LNCaP clone FGC (cell line): ENCODE measurements around the gene MYH15.

Experiments
- DNase-seq: peaks from one replicate; pipeline ENCODE4 v3.0.0-alpha.2; 2011; ENCODE audit warnings: low read depth
- H3K4me3 ChIP-seq: 2 replicates; pipeline ENCODE4 v1.5.1; 2011; ENCODE audit warnings: mild to moderate bottlenecking, low read depth, low read length, control low read depth
- CTCF ChIP-seq: IDR thresholded peaks from 2 replicates; pipeline ENCODE4 v1.5.1; 2012; ENCODE audit warnings: mild to moderate bottlenecking; ENCODE audit not compliant: control insufficient read depth, insufficient read depth; ENCODE audit errors: extremely low read depth

MYH15 gene

GRCh38 chr3:108548304-108548703 lies 37.9 kb upstream of the MYH15 start:
- no peak for DNase-seq
- peak overlapping the region; percentile 15; the same call in 1 of the 2 replicates for H3K4me3 ChIP-seq
- TF ChIP-seq CTCF = no peak

- no peak overlapping the region for H3K4me3 ChIP-seq
- no peak for TF ChIP-seq CTCF
- DNase-seq = no peak
Observed at GRCh38 chr3:108546692-108547091, 36.3 kb upstream of the MYH15 start.

GRCh38 chr3:108546247-108546646 lies 35.9 kb upstream of the MYH15 start:
- no peak for DNase-seq
- H3K4me3 ChIP-seq = no peak overlapping the region
- TF ChIP-seq CTCF = no peak

- H3K4me3 ChIP-seq = no peak overlapping the region
- no peak for TF ChIP-seq CTCF
- no peak for DNase-seq
Observed at GRCh38 chr3:108538083-108538482, 27.7 kb upstream of the MYH15 start.

GRCh38 chr3:108528459-108529252 lies 18.3 kb upstream of the MYH15 start:
- H3K4me3 ChIP-seq = no peak overlapping the region
- no peak for TF ChIP-seq CTCF
- DNase-seq = no peak

GRCh38 chr3:108527817-108528216 lies 17.4 kb upstream of the MYH15 start:
- no peak for DNase-seq
- H3K4me3 ChIP-seq = no peak overlapping the region
- no peak for TF ChIP-seq CTCF

- H3K4me3 ChIP-seq = no peak overlapping the region
- DNase-seq = no peak
- TF ChIP-seq CTCF = no peak
Observed at GRCh38 chr3:108527109-108527508, 16.7 kb upstream of the MYH15 start.
